Neural cell (in vitro differentiated cells): ENCODE data around the gene SLC6A7. TPM values are rescaled to one million over a fixed set of nuclear protein-coding genes. Genes with fewer than 3 reads are reported as not detected.

Source experiments
- H2AFZ ChIP-seq: fragments of 200-600, 300-800 bp; sonication (generic), shearing (Covaris generic); 2 replicates; pipeline ENCODE4 v1.6.0; 2014; ENCODE audit warnings: low read depth, mild to moderate bottlenecking, antibody characterized with exemption, low read length, moderate library complexity
- H3F3A ChIP-seq: fragments of 200-600 bp; shearing (Covaris generic); 2 replicates; pipeline ENCODE4 v1.6.1; 2016; ENCODE audit warnings: mild to moderate bottlenecking, moderate library complexity, mixed read lengths, antibody characterized with exemption, low read length; ENCODE audit not compliant: insufficient read depth, poor library complexity, severe bottlenecking
- H3K27ac ChIP-seq: fragments of 200-600, 300-800 bp; sonication (generic), shearing (Covaris generic); 2 replicates; pipeline ENCODE4 v1.5.1; 2014; ENCODE audit warnings: mild to moderate bottlenecking, low read length, moderate library complexity
- H3K27me3 ChIP-seq: fragments of 300-800, 200-600 bp; sonication (generic), shearing (Covaris generic); 2 replicates; pipeline ENCODE4 v1.6.0; 2014; ENCODE audit warnings: mild to moderate bottlenecking, low read depth, low read length, moderate library complexity; ENCODE audit not compliant: insufficient read depth
- H3K36me3 ChIP-seq: fragments of 300-800, 200-600 bp; sonication (generic), shearing (Covaris generic); 2 replicates; pipeline ENCODE4 v1.5.1; 2014; ENCODE audit warnings: mild to moderate bottlenecking, antibody characterized with exemption, low read length, moderate library complexity; ENCODE audit not compliant: insufficient read depth
- H3K4me2 ChIP-seq: fragments of 300-800, 200-600 bp; sonication (generic), shearing (Covaris generic); 2 replicates; pipeline ENCODE4 v1.6.0; 2014; ENCODE audit warnings: mild to moderate bottlenecking, low read length
- H3K4me3 ChIP-seq: fragments of 300-800, 200-600 bp; sonication (generic), shearing (Covaris generic); 2 replicates; pipeline ENCODE4 v1.5.1; 2014; ENCODE audit warnings: mild to moderate bottlenecking, low read length, moderate library complexity
- H3K79me2 ChIP-seq: fragments of 200-600 bp; shearing (Covaris generic); replicated peaks from 2 replicates; pipeline ENCODE4 v1.6.0; 2014; ENCODE audit warnings: mild to moderate bottlenecking, low read length, moderate library complexity; ENCODE audit not compliant: insufficient read depth
- H3K9ac ChIP-seq: fragments of 300-800, 200-600 bp; sonication (generic), shearing (Covaris generic); 2 replicates; pipeline ENCODE4 v1.6.1; 2016; ENCODE audit warnings: mild to moderate bottlenecking, low read length, mixed read lengths
- H3K9me2 ChIP-seq: fragments of 200-600 bp; shearing (Covaris generic); 2 replicates; pipeline ENCODE4 v1.6.1; 2016; ENCODE audit warnings: mild to moderate bottlenecking, low read length, mixed read lengths; ENCODE audit not compliant: insufficient read depth
- H3K9me3 ChIP-seq: fragments of 200-600, 300-800 bp; sonication (generic), shearing (Covaris generic); 2 replicates; pipeline ENCODE4 v1.6.1; 2016; ENCODE audit warnings: mild to moderate bottlenecking, mixed run types, low read length, moderate library complexity, mixed read lengths
- H4K20me1 ChIP-seq: fragments of 200-600 bp; shearing (Covaris generic); 2 replicates; pipeline ENCODE4 v1.6.1; 2016; ENCODE audit warnings: mild to moderate bottlenecking, mixed run types; ENCODE audit not compliant: insufficient read depth
- CTCF ChIP-seq: fragments of 450-650 bp; IDR thresholded peaks from 2 replicates; pipeline ENCODE4 v1.5.1; 2014; ENCODE audit warnings: antibody characterized with exemption, mild to moderate bottlenecking, moderate library complexity; ENCODE audit not compliant: poor library complexity, severe bottlenecking
- EP300 ChIP-seq: fragments of 450-650 bp; conservative IDR thresholded peaks from 2 replicates; pipeline ENCODE4 v1.6.1; 2014; ENCODE audit warnings: antibody characterized with exemption, mild to moderate bottlenecking, moderate library complexity; ENCODE audit not compliant: poor library complexity, severe bottlenecking
- EZH2 ChIP-seq: fragments of 200-600, 300-800 bp; shearing (Covaris generic), sonication (generic); IDR thresholded peaks from 2 replicates; pipeline ENCODE4 v1.6.1; 2014; ENCODE audit warnings: antibody characterized with exemption, low read length, borderline replicate concordance, mild to moderate bottlenecking; ENCODE audit not compliant: insufficient read depth, poor library complexity, severe bottlenecking
- MXI1 ChIP-seq: fragments of 450-650 bp; conservative IDR thresholded peaks from 2 replicates; pipeline ENCODE4 v1.6.1; 2014; ENCODE audit warnings: antibody characterized with exemption, mild to moderate bottlenecking; ENCODE audit not compliant: poor library complexity, severe bottlenecking
- POLR2AphosphoS5 ChIP-seq: IDR thresholded peaks from 2 replicates; pipeline ENCODE4 v1.6.1; 2012
- RAD21 ChIP-seq: fragments of 450-650 bp; conservative IDR thresholded peaks from 2 replicates; pipeline ENCODE4 v1.6.1; 2014; ENCODE audit warnings: antibody characterized with exemption, mild to moderate bottlenecking, moderate library complexity
- REST ChIP-seq: IDR thresholded peaks from 2 replicates; pipeline ENCODE4 v1.6.1; 2012; ENCODE audit warnings: borderline replicate concordance
- SMC3 ChIP-seq: fragments of 450-650 bp; conservative IDR thresholded peaks from 2 replicates; pipeline ENCODE4 v1.6.1; 2014; ENCODE audit warnings: antibody characterized with exemption, mild to moderate bottlenecking, moderate library complexity; ENCODE audit not compliant: poor library complexity
- TAF1 ChIP-seq: IDR thresholded peaks from 2 replicates; pipeline ENCODE4 v1.6.1; 2012; ENCODE audit warnings: low read depth
- polyA plus RNA-seq: library from polyadenylated mRNA; depleted of rRNA; stranded (reverse); fragments of >200 nt; gene quantifications from 2 replicates; pipeline ENCODE4 v1.2.3, GENCODE V29; 2014

The SLC6A7 gene
- polyA plus RNA-seq, 1 donor from 2014 or later = 4.6 TPM

GRCh38 chr5:150219142-150219541, 29.3 kb downstream of the SLC6A7 start:
- no peaks in the 10 kb centered on the region for H3K79me2 ChIP-seq
- H3K9me2 ChIP-seq = no peaks in the 10 kb centered on the region
- H3K27me3 ChIP-seq = no peaks in the 10 kb centered on the region
- H3K4me3 ChIP-seq = no peak overlapping the region
- no peaks in the 10 kb centered on the region for H4K20me1 ChIP-seq
- H2AFZ ChIP-seq = no peak overlapping the region
- no peak overlapping the region for H3K4me2 ChIP-seq
- H3K27ac ChIP-seq = no peak overlapping the region
- no peak for TF ChIP-seq POLR2AphosphoS5
- H3K9me3 ChIP-seq = no peaks in the 10 kb centered on the region
- H3K36me3 ChIP-seq = no peaks in the 10 kb centered on the region
- no peaks in the 10 kb centered on the region for H3F3A ChIP-seq
- no peak overlapping the region for H3K9ac ChIP-seq

GRCh38 chr5:150219861-150220260, 30.0 kb downstream of the SLC6A7 start:
- Histone ChIP-seq H3K9ac (no peak overlapping the region), H3F3A (no peaks in the 10 kb centered on the region), H3K36me3 (no peaks in the 10 kb centered on the region), H3K9me3 (no peaks in the 10 kb centered on the region), H3K9me2 (no peaks in the 10 kb centered on the region), H3K79me2 (no peaks in the 10 kb centered on the region), H3K27me3 (no peaks in the 10 kb centered on the region), H3K27ac (no peak overlapping the region), H3K4me3 (no peak overlapping the region), H2AFZ (no peak overlapping the region), H4K20me1 (no peaks in the 10 kb centered on the region), H3K4me2 (no peak overlapping the region)
- no peak for TF ChIP-seq MXI1
- TF ChIP-seq TAF1 = no peak
- TF ChIP-seq EZH2 = no peak
- no peak for TF ChIP-seq EP300
- TF ChIP-seq CTCF = no peak

GRCh38 chr5:150221471-150221870, 31.6 kb downstream of the SLC6A7 start:
- no peak overlapping the region for H3K9ac ChIP-seq
- TF ChIP-seq TAF1 (no peak), MXI1 (no peak), RAD21 (no peak), SMC3 (no peak), REST (no peak), EP300 (no peak), EZH2 (no peak), POLR2AphosphoS5 (no peak), CTCF (no peak)
- H3F3A ChIP-seq = no peaks in the 10 kb centered on the region
- no peaks in the 10 kb centered on the region for H3K9me3 ChIP-seq
- H3K4me3 ChIP-seq = no peak overlapping the region
- H4K20me1 ChIP-seq = no peaks in the 10 kb centered on the region
- H3K79me2 ChIP-seq = no peaks in the 10 kb centered on the region
- H3K9me2 ChIP-seq = no peaks in the 10 kb centered on the region
- no peak overlapping the region for H3K27ac ChIP-seq
- H3K4me2 ChIP-seq = no peak overlapping the region
- no peaks in the 10 kb centered on the region for H3K36me3 ChIP-seq
- H2AFZ ChIP-seq = no peak overlapping the region
- no peaks in the 10 kb centered on the region for H3K27me3 ChIP-seq
